GM10266 (cell line): ENCODE measurements around the gene KIT.

Experiments
- DNase-seq: peaks from one replicate; pipeline ENCODE4 v3.0.0; 2012; ENCODE audit errors: extremely low spot score
- CTCF ChIP-seq: IDR thresholded peaks from 2 replicates; pipeline ENCODE4 v1.5.1; 2012; ENCODE audit warnings: mild to moderate bottlenecking, low read depth; ENCODE audit not compliant: control insufficient read depth, insufficient read depth; ENCODE audit errors: missing control alignments

KIT gene

GRCh38 chr4:54779036-54779435 is 121.3 kb downstream of the KIT start:
- no peak for TF ChIP-seq CTCF
- no peak for DNase-seq

- no peak for DNase-seq
- TF ChIP-seq CTCF, result no peak
Measured at GRCh38 chr4:54779476-54780148, 121.9 kb downstream of the KIT start.

DNA sequence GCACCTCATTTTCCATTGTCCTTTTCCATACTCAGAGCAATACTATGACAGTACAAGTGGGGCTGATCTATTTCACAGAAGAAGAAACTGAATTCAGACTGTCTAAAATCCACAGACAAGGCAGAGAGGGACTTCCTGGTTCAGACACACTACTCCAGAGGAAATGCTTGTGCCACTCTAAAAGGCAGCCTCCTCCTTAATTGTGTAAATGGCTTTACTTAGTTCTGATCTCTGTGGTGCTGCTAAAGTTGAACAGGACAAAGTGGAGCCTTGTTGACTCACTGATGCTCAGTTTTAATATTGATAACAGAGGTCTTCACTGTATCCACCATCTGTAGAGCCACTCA is 122.4 kb downstream of the KIT start:
- no peak for DNase-seq
- no peak for TF ChIP-seq CTCF

DNA sequence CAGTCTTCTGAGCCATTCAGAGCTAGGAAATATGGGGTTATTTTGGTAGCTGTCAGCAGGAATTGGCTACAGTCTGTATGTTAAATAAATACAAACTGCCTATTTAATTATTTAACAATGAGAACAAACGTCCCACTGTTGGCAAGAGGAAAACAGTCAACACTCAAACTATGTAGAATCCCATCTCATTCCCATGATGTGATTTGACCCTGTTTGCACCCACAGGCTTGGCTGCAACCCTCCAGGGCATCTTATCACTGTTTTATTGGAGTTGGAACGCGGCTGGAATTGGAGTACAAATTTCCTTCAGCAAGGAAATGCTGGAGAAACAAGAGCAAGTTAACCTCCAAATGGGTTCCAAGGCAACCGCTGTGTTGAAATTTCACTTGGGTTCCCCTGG is 124.0 kb downstream of the KIT start:
- no peak for TF ChIP-seq CTCF
- DNase-seq, result no peak

GRCh38 chr4:54783402-54784110 is 125.8 kb downstream of the KIT start:
- DNase-seq, result no peak

DNA sequence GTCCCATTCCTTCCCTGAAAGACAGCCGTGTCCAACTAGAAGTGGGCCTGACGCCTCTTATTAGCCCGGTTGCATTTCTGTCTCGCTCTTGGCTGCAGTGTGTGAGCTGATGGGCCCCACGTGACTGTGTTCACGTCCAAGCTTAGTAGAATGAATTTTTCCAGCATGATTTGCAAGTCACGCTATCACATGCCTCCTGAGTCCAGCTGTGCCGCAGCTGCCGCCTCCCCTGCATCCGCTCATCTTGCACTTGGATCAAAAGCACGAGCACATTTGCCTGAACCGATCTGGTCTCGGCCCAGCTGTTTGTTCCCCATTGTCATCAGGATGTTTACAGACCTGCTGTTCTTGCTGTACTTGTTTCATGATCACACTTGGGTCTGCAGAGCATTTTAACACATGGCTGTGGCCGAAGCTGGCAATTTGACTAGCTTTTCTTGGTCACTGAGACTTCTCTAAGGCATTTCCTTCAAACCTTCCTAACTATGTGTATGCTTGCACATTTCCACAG is 126.5 kb downstream of the KIT start:
- TF ChIP-seq CTCF, result no peak
- no peak for DNase-seq

More at GRCh38 chr4:54783402-54784110, 125.8 kb downstream of the KIT start:
- TF ChIP-seq CTCF, result no peak
